HL-60 (cell line): ENCODE data around the gene GLYATL3.
"Not testable (repeated sequence)": the region's sequence is repeated elsewhere in the genome, so short reads cannot be mapped to it uniquely, and the experiment has no call there.

Source experiments
- DNase-seq, 2 experiments: peaks; one replicate each; pipeline ENCODE4 v3.0.0-alpha.2; 2010 to 2020; ENCODE audit warnings: low read depth in 1 of 2, low spot score in 1 of 2
- H3K27ac ChIP-seq: fragments of 250-450 bp; sonication (Bioruptor Pico); replicated peaks from 2 replicates; pipeline ENCODE4 v1.5.1; 2020; ENCODE audit warnings: mild to moderate bottlenecking, moderate library complexity
- H3K27me3 ChIP-seq: fragments of 250-450 bp; sonication (Bioruptor Pico); 2 replicates; pipeline ENCODE4 v1.5.1; 2021; ENCODE audit warnings: mild to moderate bottlenecking, moderate library complexity; ENCODE audit not compliant: insufficient read depth, poor library complexity, severe bottlenecking
- H3K4me3 ChIP-seq: replicated peaks from 2 replicates; pipeline ENCODE4 v1.5.1; 2011; ENCODE audit warnings: mild to moderate bottlenecking, control low read depth, low read length; ENCODE audit not compliant: insufficient read depth
- CTCF ChIP-seq: IDR thresholded peaks from one replicate; pipeline ENCODE4 v1.5.1; 2011; ENCODE audit warnings: low read length, control low read depth, inconsistent platforms; ENCODE audit not compliant: insufficient read depth
- GABPA ChIP-seq: IDR thresholded peaks from 2 replicates; pipeline ENCODE4 v1.6.1; 2012; ENCODE audit warnings: low read depth
- POLR2AphosphoS5 ChIP-seq: IDR thresholded peaks from 2 replicates; pipeline ENCODE4 v1.6.1; 2012; ENCODE audit warnings: low read depth
- REST ChIP-seq: IDR thresholded peaks from 2 replicates; pipeline ENCODE4 v1.6.1; 2012; ENCODE audit warnings: low read depth; ENCODE audit not compliant: insufficient replicate concordance
- SPI1 ChIP-seq: IDR thresholded peaks from 2 replicates; pipeline ENCODE4 v1.6.1; 2012; ENCODE audit warnings: low read depth, mild to moderate bottlenecking, borderline replicate concordance

The GLYATL3 gene

GRCh38 chr6:49468042-49468441 lies 31.7 kb upstream of the GLYATL3 start:
- TF ChIP-seq SPI1, result no peak
- no peak for TF ChIP-seq POLR2AphosphoS5
- no peak for TF ChIP-seq CTCF
- no peak for TF ChIP-seq REST
- no peaks in the 10 kb centered on the region for H3K27me3 ChIP-seq
- DNase-seq, result no peak
- no peak overlapping the region for H3K4me3 ChIP-seq
- H3K27ac ChIP-seq, result no peak overlapping the region

GRCh38 chr6:49476564-49476963 lies 23.2 kb upstream of the GLYATL3 start:
- not testable (repeated sequence) for DNase-seq, H3K4me3 ChIP-seq, H3K27ac ChIP-seq, H3K27me3 ChIP-seq

- no peak for DNase-seq
- TF ChIP-seq REST (no peak), GABPA (no peak), POLR2AphosphoS5 (no peak), SPI1 (no peak)
- no peak overlapping the region for H3K27ac ChIP-seq
Observed at GRCh38 chr6:49479308-49479970, 20.3 kb upstream of the GLYATL3 start.

GRCh38 chr6:49481846-49482245 lies 17.9 kb upstream of the GLYATL3 start:
- DNase-seq, H3K27ac ChIP-seq, H3K4me3 ChIP-seq, H3K27me3 ChIP-seq: not testable (repeated sequence)

More at GRCh38 chr6:49479308-49479970, 20.3 kb upstream of the GLYATL3 start:
- Histone ChIP-seq H3K27me3 (no peaks in the 10 kb centered on the region), H3K4me3 (no peak overlapping the region)

- H3K27ac ChIP-seq, H3K27me3 ChIP-seq, H3K4me3 ChIP-seq, DNase-seq: not testable (repeated sequence)
Observed at GRCh38 chr6:49483380-49483779, 16.3 kb upstream of the GLYATL3 start.

GRCh38 chr6:49490633-49491032 lies 9.1 kb upstream of the GLYATL3 start:
- H3K4me3 ChIP-seq, result no peak overlapping the region
- TF ChIP-seq GABPA (no peak), CTCF (no peak), SPI1 (no peak), REST (no peak), POLR2AphosphoS5 (no peak)
- no peak overlapping the region for H3K27ac ChIP-seq
- H3K27me3 ChIP-seq, result no peaks in the 10 kb centered on the region
- no peak for DNase-seq
